Neural cell (in vitro differentiated cells): Measurements from ENCODE around the gene TMF1. TPM values are rescaled to one million over a fixed set of nuclear protein-coding genes. Genes with fewer than 3 reads are reported as not detected.
A peak's percentile ranks its signal among the peaks of the same experiment; 100 is the strongest.

Experiments
- H2AFZ ChIP-seq: fragments of 200-600, 300-800 bp; sonication (generic), shearing (Covaris generic); 2 replicates; pipeline ENCODE4 v1.6.0; 2014; ENCODE audit warnings: low read depth, mild to moderate bottlenecking, antibody characterized with exemption, low read length, moderate library complexity
- H3F3A ChIP-seq: fragments of 200-600 bp; shearing (Covaris generic); 2 replicates; pipeline ENCODE4 v1.6.1; 2016; ENCODE audit warnings: mild to moderate bottlenecking, moderate library complexity, mixed read lengths, antibody characterized with exemption, low read length; ENCODE audit not compliant: insufficient read depth, poor library complexity, severe bottlenecking
- H3K27ac ChIP-seq: fragments of 200-600, 300-800 bp; sonication (generic), shearing (Covaris generic); 2 replicates; pipeline ENCODE4 v1.5.1; 2014; ENCODE audit warnings: mild to moderate bottlenecking, low read length, moderate library complexity
- H3K27me3 ChIP-seq: fragments of 300-800, 200-600 bp; sonication (generic), shearing (Covaris generic); 2 replicates; pipeline ENCODE4 v1.6.0; 2014; ENCODE audit warnings: mild to moderate bottlenecking, low read depth, low read length, moderate library complexity; ENCODE audit not compliant: insufficient read depth
- H3K36me3 ChIP-seq: fragments of 300-800, 200-600 bp; sonication (generic), shearing (Covaris generic); 2 replicates; pipeline ENCODE4 v1.5.1; 2014; ENCODE audit warnings: mild to moderate bottlenecking, antibody characterized with exemption, low read length, moderate library complexity; ENCODE audit not compliant: insufficient read depth
- H3K4me2 ChIP-seq: fragments of 300-800, 200-600 bp; sonication (generic), shearing (Covaris generic); 2 replicates; pipeline ENCODE4 v1.6.0; 2014; ENCODE audit warnings: mild to moderate bottlenecking, low read length
- H3K4me3 ChIP-seq: fragments of 300-800, 200-600 bp; sonication (generic), shearing (Covaris generic); 2 replicates; pipeline ENCODE4 v1.5.1; 2014; ENCODE audit warnings: mild to moderate bottlenecking, low read length, moderate library complexity
- H3K79me2 ChIP-seq: fragments of 200-600 bp; shearing (Covaris generic); replicated peaks from 2 replicates; pipeline ENCODE4 v1.6.0; 2014; ENCODE audit warnings: mild to moderate bottlenecking, low read length, moderate library complexity; ENCODE audit not compliant: insufficient read depth
- H3K9ac ChIP-seq: fragments of 300-800, 200-600 bp; sonication (generic), shearing (Covaris generic); 2 replicates; pipeline ENCODE4 v1.6.1; 2016; ENCODE audit warnings: mild to moderate bottlenecking, low read length, mixed read lengths
- H3K9me2 ChIP-seq: fragments of 200-600 bp; shearing (Covaris generic); 2 replicates; pipeline ENCODE4 v1.6.1; 2016; ENCODE audit warnings: mild to moderate bottlenecking, low read length, mixed read lengths; ENCODE audit not compliant: insufficient read depth
- H3K9me3 ChIP-seq: fragments of 200-600, 300-800 bp; sonication (generic), shearing (Covaris generic); 2 replicates; pipeline ENCODE4 v1.6.1; 2016; ENCODE audit warnings: mild to moderate bottlenecking, mixed run types, low read length, moderate library complexity, mixed read lengths
- H4K20me1 ChIP-seq: fragments of 200-600 bp; shearing (Covaris generic); 2 replicates; pipeline ENCODE4 v1.6.1; 2016; ENCODE audit warnings: mild to moderate bottlenecking, mixed run types; ENCODE audit not compliant: insufficient read depth
- EP300 ChIP-seq: fragments of 450-650 bp; conservative IDR thresholded peaks from 2 replicates; pipeline ENCODE4 v1.6.1; 2014; ENCODE audit warnings: antibody characterized with exemption, mild to moderate bottlenecking, moderate library complexity; ENCODE audit not compliant: poor library complexity, severe bottlenecking
- EZH2 ChIP-seq: fragments of 200-600, 300-800 bp; shearing (Covaris generic), sonication (generic); IDR thresholded peaks from 2 replicates; pipeline ENCODE4 v1.6.1; 2014; ENCODE audit warnings: antibody characterized with exemption, low read length, borderline replicate concordance, mild to moderate bottlenecking; ENCODE audit not compliant: insufficient read depth, poor library complexity, severe bottlenecking
- MXI1 ChIP-seq: fragments of 450-650 bp; conservative IDR thresholded peaks from 2 replicates; pipeline ENCODE4 v1.6.1; 2014; ENCODE audit warnings: antibody characterized with exemption, mild to moderate bottlenecking; ENCODE audit not compliant: poor library complexity, severe bottlenecking
- POLR2AphosphoS5 ChIP-seq: IDR thresholded peaks from 2 replicates; pipeline ENCODE4 v1.6.1; 2012
- RAD21 ChIP-seq: fragments of 450-650 bp; conservative IDR thresholded peaks from 2 replicates; pipeline ENCODE4 v1.6.1; 2014; ENCODE audit warnings: antibody characterized with exemption, mild to moderate bottlenecking, moderate library complexity
- SMC3 ChIP-seq: fragments of 450-650 bp; conservative IDR thresholded peaks from 2 replicates; pipeline ENCODE4 v1.6.1; 2014; ENCODE audit warnings: antibody characterized with exemption, mild to moderate bottlenecking, moderate library complexity; ENCODE audit not compliant: poor library complexity
- TAF1 ChIP-seq: IDR thresholded peaks from 2 replicates; pipeline ENCODE4 v1.6.1; 2012; ENCODE audit warnings: low read depth
- polyA plus RNA-seq: library from polyadenylated mRNA; depleted of rRNA; stranded (reverse); fragments of >200 nt; gene quantifications from 2 replicates; pipeline ENCODE4 v1.2.3, GENCODE V29; 2014
- TF ChIP-seq, protein P1 (sequence below): IDR thresholded peaks from 2 replicates; pipeline ENCODE4 v1.6.1; 2012; ENCODE audit warnings: borderline replicate concordance
- TF ChIP-seq, protein P2 (sequence below): fragments of 450-650 bp; IDR thresholded peaks from 2 replicates; pipeline ENCODE4 v1.5.1; 2014; ENCODE audit warnings: antibody characterized with exemption, mild to moderate bottlenecking, moderate library complexity; ENCODE audit not compliant: poor library complexity, severe bottlenecking

Gene TMF1
- polyA plus RNA-seq, 1 donor from 2014 or later = 21.4 TPM

DNA sequence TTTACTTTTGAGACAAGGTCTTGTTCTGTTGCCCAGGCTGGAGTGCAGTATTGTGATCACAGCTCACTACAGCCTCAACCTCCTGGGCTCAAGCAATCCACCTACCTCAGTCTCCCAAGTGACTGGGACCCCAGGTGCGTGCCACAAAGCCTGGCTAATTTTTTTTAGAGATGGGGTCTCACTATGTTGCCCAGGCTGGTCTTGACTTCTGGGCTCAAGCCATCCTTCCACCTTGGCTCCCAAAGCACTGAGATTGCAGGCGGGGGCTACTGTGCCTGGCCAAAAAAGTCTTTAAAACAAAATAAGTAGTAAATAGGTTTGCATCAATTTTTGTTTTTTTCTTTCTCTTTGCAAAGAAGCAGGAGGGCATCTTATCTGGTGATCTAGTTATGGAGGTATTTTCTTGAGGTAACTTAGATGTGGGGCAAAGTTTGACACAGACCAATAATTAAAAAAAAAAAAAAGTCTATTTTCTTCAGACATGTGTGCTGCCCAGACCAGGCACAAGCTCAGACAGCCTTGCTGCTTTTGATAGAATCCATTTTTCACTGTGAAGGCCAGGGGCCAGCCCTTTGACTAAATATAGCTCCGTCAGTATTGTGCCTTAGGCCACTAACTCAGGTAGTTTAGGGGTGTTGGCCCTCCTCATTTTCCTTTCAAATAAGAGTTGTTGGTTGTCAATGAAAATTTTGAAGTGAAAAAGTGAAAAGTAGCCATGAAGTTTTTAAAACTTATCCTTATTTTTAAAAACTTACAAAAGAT lies 35.1 kb upstream of the TMF1 start:
- no peaks in the 10 kb centered on the region for H3K27me3 ChIP-seq
- H2AFZ ChIP-seq = no peak overlapping the region
- no peaks in the 10 kb centered on the region for H3K36me3 ChIP-seq
- peaks cover 34% of the 10 kb centered on the region for H3K79me2 ChIP-seq
- peak overlapping the region; percentile 2 for H3K4me2 ChIP-seq
- H3K4me3 ChIP-seq = peak overlapping the region; percentile 89
- no peaks in the 10 kb centered on the region for H3K9me2 ChIP-seq
- H4K20me1 ChIP-seq = no peaks in the 10 kb centered on the region
- H3K27ac ChIP-seq = no peak overlapping the region
- no peaks in the 10 kb centered on the region for H3K9me3 ChIP-seq
- no peak for TF ChIP-seq EP300
- no peak for TF ChIP-seq RAD21
- TF ChIP-seq, protein P1, sequence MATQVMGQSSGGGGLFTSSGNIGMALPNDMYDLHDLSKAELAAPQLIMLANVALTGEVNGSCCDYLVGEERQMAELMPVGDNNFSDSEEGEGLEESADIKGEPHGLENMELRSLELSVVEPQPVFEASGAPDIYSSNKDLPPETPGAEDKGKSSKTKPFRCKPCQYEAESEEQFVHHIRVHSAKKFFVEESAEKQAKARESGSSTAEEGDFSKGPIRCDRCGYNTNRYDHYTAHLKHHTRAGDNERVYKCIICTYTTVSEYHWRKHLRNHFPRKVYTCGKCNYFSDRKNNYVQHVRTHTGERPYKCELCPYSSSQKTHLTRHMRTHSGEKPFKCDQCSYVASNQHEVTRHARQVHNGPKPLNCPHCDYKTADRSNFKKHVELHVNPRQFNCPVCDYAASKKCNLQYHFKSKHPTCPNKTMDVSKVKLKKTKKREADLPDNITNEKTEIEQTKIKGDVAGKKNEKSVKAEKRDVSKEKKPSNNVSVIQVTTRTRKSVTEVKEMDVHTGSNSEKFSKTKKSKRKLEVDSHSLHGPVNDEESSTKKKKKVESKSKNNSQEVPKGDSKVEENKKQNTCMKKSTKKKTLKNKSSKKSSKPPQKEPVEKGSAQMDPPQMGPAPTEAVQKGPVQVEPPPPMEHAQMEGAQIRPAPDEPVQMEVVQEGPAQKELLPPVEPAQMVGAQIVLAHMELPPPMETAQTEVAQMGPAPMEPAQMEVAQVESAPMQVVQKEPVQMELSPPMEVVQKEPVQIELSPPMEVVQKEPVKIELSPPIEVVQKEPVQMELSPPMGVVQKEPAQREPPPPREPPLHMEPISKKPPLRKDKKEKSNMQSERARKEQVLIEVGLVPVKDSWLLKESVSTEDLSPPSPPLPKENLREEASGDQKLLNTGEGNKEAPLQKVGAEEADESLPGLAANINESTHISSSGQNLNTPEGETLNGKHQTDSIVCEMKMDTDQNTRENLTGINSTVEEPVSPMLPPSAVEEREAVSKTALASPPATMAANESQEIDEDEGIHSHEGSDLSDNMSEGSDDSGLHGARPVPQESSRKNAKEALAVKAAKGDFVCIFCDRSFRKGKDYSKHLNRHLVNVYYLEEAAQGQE = no peak
- TF ChIP-seq MXI1 = no peak
- TF ChIP-seq EZH2 = no peak
- TF ChIP-seq POLR2AphosphoS5 = no peak
- TF ChIP-seq, protein P2, sequence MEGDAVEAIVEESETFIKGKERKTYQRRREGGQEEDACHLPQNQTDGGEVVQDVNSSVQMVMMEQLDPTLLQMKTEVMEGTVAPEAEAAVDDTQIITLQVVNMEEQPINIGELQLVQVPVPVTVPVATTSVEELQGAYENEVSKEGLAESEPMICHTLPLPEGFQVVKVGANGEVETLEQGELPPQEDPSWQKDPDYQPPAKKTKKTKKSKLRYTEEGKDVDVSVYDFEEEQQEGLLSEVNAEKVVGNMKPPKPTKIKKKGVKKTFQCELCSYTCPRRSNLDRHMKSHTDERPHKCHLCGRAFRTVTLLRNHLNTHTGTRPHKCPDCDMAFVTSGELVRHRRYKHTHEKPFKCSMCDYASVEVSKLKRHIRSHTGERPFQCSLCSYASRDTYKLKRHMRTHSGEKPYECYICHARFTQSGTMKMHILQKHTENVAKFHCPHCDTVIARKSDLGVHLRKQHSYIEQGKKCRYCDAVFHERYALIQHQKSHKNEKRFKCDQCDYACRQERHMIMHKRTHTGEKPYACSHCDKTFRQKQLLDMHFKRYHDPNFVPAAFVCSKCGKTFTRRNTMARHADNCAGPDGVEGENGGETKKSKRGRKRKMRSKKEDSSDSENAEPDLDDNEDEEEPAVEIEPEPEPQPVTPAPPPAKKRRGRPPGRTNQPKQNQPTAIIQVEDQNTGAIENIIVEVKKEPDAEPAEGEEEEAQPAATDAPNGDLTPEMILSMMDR = no peak
- TF ChIP-seq TAF1 = no peak
- no peak for TF ChIP-seq SMC3
- H3F3A ChIP-seq = no peaks in the 10 kb centered on the region
- H3K9ac ChIP-seq = no peak overlapping the region

DNA sequence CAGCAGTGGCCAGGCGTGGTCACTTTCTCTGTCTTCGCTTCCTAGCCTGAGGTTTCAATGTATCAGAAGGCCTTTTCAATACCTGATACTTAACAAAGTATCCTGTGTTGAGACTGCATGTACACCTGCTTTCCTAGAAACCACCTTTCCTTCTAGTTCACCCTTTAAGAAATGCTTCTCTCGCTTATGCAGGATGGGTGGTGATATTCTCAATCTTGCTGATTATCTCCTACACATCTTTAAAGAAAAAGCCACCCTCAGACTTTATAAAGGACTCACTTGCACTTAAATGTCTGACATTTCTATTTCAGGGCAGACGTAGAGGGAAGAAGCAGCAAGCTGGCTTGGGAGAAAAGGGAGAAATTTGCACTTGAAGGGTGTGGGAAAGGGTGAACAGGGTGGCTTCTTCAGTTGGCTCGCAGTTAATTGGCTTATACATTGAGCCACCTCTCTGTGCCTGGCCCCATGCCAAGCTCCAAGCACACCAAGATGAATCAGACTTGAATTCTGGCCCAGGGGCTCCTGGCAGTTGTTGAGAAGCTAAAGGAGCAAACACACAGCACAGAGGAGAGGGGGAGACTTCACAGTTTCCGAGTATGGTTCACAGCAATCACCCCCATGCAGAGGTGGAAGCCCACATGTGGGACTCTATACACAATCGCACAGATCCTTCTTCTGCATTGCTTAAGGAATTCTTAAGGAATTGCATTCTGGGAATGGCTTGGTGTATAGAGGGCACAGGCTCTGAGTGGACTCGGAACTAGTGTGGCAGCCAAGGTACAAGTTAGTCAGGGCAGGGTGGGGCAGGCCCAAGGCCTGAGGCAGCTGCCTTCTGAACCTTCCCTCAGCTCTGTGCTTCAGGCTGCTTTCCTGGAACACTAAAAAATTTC lies 33.9 kb upstream of the TMF1 start:
- H3F3A ChIP-seq = no peaks in the 10 kb centered on the region
- H3K4me3 ChIP-seq = peak overlapping the region; percentile 89
- TF ChIP-seq EZH2 = no peak
- no peak for TF ChIP-seq RAD21
- TF ChIP-seq EP300 = no peak
- no peak for TF ChIP-seq MXI1
- TF ChIP-seq TAF1 = no peak
- TF ChIP-seq POLR2AphosphoS5 = no peak
- TF ChIP-seq, protein P1 = no peak
- TF ChIP-seq SMC3 = no peak
- TF ChIP-seq, protein P2 = no peak
- H3K9me3 ChIP-seq = no peaks in the 10 kb centered on the region
- H4K20me1 ChIP-seq = no peaks in the 10 kb centered on the region
- H3K27ac ChIP-seq = peak overlapping the region; percentile 76
- peak overlapping the region; percentile 84 for H3K9ac ChIP-seq
- H3K4me2 ChIP-seq = peak overlapping the region; percentile 74
- peaks cover 34% of the 10 kb centered on the region for H3K79me2 ChIP-seq
- H3K36me3 ChIP-seq = no peaks in the 10 kb centered on the region
- H3K27me3 ChIP-seq = no peaks in the 10 kb centered on the region
- H3K9me2 ChIP-seq = no peaks in the 10 kb centered on the region
- H2AFZ ChIP-seq = peak overlapping the region; percentile 73
